NCI-H2227 (cell line): ENCODE measurements around the gene DCLK1.
A peak's percentile ranks its signal among the peaks of the same experiment; 100 is the strongest.

Experiments
- DNase-seq: peaks from one replicate; lab custom pipeline; 2025; ENCODE audit not compliant: unreplicated experiment; lab: John Stamatoyannopoulos, UW

Gene DCLK1

GRCh38 chr13:35835989-35836388, 295.2 kb downstream of the DCLK1 start:
- DNase-seq, result no peak

GRCh38 chr13:35833608-35834275, 297.4 kb downstream of the DCLK1 start:
- no peak for DNase-seq

- DNase-seq, result no peak
These were observed 298.2 kb downstream of the DCLK1 start for GRCh38 chr13:35833031-35833430.

GRCh38 chr13:35832551-35832950, 298.6 kb downstream of the DCLK1 start:
- no peak for DNase-seq

GRCh38 chr13:35830850-35831450, 300.2 kb downstream of the DCLK1 start:
- no peak for DNase-seq

- DNase-seq, result no peak
These were observed 304.4 kb downstream of the DCLK1 start for GRCh38 chr13:35826626-35827254.

- DNase-seq, result no peak
These were observed 306.4 kb downstream of the DCLK1 start for GRCh38 chr13:35824825-35825224.

- no peak for DNase-seq
These were observed 306.8 kb downstream of the DCLK1 start for GRCh38 chr13:35824395-35824794.

- no peak for DNase-seq
These were observed 308.5 kb downstream of the DCLK1 start for GRCh38 chr13:35822666-35823065.

- peak; percentile 36 for DNase-seq
These were observed 312.5 kb downstream of the DCLK1 start for GRCh38 chr13:35818633-35819067.

GRCh38 chr13:35817642-35818607, 313.3 kb downstream of the DCLK1 start:
- DNase-seq, result no peak

- DNase-seq, result peak; percentile 28
These were observed 316.6 kb downstream of the DCLK1 start for GRCh38 chr13:35814605-35815011.

- DNase-seq, result no peak
These were observed 318.4 kb downstream of the DCLK1 start for GRCh38 chr13:35812736-35813135.

GRCh38 chr13:35810321-35810720, 320.9 kb downstream of the DCLK1 start:
- peak; percentile 58 for DNase-seq

- DNase-seq, result peak; percentile 39
These were observed 322.3 kb downstream of the DCLK1 start for GRCh38 chr13:35808846-35809245.

GRCh38 chr13:35804901-35805300, 326.3 kb downstream of the DCLK1 start:
- no peak for DNase-seq

GRCh38 chr13:35797991-35798390, 333.2 kb downstream of the DCLK1 start:
- no peak for DNase-seq

GRCh38 chr13:35797244-35797643, 333.9 kb downstream of the DCLK1 start:
- no peak for DNase-seq

GRCh38 chr13:35796623-35797022, 334.6 kb downstream of the DCLK1 start:
- no peak for DNase-seq

GRCh38 chr13:35794734-35795389, 336.3 kb downstream of the DCLK1 start:
- DNase-seq, result no peak

- no peak for DNase-seq
These were observed 337.4 kb downstream of the DCLK1 start for GRCh38 chr13:35793823-35794222.
